Measurements from ENCODE around the gene PROK2.

GRCh38 chr3:71813704-71814103 is 28.8 kb upstream of the PROK2 start:
- TF ChIP-seq POLR2A (IDR thresholded peaks at IDR 0.05) (no peak), CTCF (IDR thresholded peaks at IDR 0.05) (no peak)

Data from sigmoid colon (tissue), 3 donors.